GM12801 (cell line): Measurements from ENCODE around the gene SCAMP1.

Experiments used
- TF ChIP-seq, protein P1 (sequence below): IDR thresholded peaks from one replicate; pipeline ENCODE4 v1.5.1; 2011; ENCODE audit warnings: control low read depth; ENCODE audit not compliant: insufficient read length; ENCODE audit errors: extremely low read depth

SCAMP1 gene

DNA sequence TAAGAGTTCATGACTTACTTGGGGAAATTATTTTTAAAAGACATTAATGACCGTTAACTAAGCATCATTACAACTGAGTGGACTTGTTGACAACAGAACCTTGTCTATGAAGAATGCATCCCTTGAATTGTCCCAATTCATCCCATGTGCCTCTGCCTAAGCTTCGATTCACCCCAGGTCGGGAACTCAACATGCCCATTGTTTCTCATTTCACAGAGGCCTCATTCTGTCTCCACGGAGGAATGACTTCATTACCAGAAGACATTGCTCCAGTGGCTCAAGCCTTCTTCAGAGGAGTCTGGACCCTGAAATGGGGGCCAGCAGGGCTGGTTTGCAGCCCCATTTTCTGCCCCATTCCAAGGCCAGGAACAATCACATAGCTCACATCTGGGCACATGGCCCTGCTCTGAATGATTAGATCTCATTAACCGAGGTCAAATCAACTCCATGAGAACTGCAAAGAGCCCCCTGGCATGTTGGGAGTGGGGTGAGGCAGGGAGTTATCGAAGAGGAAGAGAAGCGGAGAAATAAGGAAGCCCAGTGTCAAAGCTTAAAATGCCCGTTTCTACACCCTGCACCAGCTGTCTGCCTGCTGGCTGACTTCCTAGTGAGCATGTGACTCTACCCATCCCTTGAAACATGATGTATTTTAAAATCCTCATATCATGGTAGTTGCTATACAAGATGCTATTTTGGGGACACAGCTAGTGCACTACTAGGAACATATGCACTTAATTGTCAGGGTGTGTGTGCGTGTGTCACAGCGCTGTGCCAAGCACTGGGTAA lies 150.9 kb downstream of the SCAMP1 start:
- TF ChIP-seq, protein P1, sequence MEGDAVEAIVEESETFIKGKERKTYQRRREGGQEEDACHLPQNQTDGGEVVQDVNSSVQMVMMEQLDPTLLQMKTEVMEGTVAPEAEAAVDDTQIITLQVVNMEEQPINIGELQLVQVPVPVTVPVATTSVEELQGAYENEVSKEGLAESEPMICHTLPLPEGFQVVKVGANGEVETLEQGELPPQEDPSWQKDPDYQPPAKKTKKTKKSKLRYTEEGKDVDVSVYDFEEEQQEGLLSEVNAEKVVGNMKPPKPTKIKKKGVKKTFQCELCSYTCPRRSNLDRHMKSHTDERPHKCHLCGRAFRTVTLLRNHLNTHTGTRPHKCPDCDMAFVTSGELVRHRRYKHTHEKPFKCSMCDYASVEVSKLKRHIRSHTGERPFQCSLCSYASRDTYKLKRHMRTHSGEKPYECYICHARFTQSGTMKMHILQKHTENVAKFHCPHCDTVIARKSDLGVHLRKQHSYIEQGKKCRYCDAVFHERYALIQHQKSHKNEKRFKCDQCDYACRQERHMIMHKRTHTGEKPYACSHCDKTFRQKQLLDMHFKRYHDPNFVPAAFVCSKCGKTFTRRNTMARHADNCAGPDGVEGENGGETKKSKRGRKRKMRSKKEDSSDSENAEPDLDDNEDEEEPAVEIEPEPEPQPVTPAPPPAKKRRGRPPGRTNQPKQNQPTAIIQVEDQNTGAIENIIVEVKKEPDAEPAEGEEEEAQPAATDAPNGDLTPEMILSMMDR: no peak

DNA sequence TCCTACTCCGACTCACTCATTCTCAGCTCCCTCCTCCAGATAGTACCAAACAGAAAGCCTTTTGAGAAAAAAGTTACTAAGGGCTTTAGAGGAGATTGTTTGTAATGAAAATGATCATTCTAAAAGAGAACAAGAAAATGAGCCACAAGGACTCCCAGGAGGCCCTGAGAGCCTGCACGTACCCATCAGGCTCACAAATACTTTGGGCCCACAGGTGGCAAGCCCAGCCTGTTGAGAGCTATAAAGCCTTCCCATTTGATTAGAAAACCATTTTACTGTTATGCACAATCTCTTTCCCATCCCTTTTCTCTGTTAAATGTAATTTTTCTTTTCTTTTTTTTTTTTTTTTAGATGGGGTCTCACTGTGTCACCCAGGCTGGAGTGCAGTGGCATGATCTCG lies 152.0 kb downstream of the SCAMP1 start:
- TF ChIP-seq, protein P1: no peak

DNA sequence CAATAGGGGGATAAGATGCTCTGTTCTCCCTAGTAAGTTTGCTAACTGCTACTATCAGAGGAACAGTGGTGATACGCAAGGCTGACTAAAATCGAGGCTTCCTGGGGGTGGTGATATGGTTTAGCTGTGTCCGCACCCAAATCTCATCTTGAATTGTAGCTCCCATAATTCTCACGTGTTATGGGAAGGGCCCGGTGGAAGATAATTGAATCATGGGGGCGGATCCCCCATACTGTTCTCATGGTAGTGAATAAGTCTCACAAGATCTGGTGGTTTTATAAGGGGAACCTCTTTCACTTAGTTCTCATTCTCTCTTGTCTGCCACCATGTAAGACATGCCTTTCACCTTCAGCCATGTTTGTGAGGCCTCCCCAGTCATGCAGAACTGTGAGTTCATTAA lies 153.0 kb downstream of the SCAMP1 start:
- TF ChIP-seq, protein P1: no peak

DNA sequence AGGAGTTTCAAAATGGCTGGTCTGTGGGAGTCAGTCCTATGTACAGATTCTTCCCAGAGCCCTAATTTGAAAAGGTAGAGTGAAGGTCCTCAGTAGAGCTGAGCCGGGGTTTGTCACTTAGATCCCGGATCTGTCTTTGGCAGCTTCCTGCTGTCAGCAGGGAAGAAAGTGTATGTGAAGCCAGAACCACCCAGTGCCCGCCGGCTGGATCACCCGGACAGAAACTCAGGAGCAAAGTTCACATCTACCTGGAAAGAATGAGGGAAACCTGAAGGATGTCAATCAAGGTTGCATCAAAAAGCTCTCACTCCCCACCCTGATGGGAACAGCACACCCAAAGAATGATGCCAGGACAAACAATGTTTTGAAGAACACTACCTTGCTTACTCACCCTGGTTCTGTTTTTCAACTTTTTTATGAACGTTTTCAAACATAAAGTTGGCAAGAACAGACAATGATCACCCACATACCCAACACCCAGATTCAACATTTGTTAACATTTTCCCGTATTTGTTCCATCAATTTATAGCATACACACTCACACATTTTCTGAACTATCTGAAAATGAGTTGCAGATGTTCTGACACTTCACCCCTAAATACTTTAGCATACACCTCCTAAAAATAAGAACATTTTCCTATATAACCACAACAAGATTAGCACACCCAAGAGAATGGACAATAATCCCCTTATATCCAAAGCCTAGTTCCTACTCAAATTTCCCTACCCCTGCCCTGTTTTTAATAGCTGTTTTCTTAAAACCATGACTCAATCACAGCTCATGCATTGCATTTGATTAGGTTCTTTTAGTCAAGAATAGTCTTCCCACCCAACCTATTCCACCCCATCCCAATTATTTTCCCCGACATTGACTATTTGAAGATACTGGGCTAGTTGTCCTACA lies 154.3 kb downstream of the SCAMP1 start:
- TF ChIP-seq, protein P1: no peak

DNA sequence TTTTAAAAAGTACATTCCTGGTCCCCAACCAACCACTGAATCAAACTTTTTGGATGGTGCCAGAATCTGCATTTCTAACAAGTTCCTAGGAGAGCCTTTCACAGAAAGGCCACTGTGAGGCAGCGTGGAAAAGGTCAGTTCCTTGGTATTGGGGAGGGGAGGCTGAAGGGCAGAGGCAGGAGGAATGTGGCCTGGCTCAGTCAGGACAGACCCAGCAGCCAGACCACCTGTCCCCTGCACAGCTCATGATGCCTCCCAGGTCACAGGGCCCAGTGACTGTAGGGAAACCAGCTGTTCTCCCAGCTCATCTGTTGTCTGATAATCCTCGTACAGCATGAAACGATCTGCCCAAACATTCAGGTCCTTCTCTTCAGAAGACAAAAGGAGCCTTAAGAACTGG lies 155.3 kb downstream of the SCAMP1 start:
- TF ChIP-seq, protein P1: no peak

DNA sequence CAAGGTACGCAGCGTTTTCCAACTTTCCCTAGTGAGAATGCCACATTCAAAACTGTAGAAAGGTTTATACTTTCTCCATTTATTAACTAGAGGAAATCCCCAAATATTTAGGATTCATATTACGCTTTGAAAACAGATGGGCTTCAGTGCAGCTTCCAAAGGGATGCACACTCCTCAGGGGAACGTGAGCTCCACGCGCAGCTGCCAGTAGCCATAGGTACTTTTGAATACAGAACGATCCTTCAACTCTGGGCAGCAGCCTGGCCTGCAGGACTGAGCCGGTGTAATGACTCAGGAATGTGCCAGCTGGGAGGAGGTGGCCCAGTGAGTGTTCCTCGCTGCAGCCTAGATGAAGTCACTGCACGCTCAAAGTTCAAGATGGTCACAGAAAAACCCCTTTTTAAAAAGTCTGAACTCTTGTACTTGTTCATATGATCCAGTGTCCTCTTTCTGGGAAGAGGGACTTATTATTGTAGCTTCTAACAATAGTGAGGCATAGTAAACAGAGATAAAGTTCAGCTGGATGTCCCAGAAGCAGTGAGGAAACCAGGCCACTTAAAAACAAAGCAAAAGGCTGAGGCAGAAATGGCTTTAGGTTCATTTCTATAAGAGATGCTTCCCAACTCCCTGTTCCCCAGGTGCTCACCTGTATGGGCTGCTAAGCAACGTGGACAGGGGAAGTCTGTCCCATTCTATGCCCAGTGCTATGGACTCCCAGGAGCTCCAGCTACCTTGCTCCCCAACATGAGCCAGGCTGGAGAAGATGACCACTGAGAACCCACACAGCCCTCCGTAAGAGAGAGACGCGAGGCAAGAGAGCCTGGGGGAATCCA lies 158.2 kb downstream of the SCAMP1 start:
- TF ChIP-seq, protein P1: no peak
